OCI-LY7 (cell line): ENCODE measurements around the gene COL5A1.

Source experiments
- EZH2phosphoT487 ChIP-seq: fragments of 200-600 bp; sonication (generic); IDR thresholded peaks from 2 replicates; pipeline ENCODE4 v1.6.1; 2018; ENCODE audit warnings: low read depth, borderline replicate concordance, mild to moderate bottlenecking, mixed run types, antibody characterized with exemption, low read length, moderate library complexity, mixed read lengths
- TF ChIP-seq, protein P1 (sequence below): fragments of 200-600 bp; sonication (generic); conservative IDR thresholded peaks from 2 replicates; pipeline ENCODE4 v1.5.1; 2014; ENCODE audit warnings: mild to moderate bottlenecking, antibody characterized with exemption, low read length, moderate library complexity, mixed read lengths

DNA sequence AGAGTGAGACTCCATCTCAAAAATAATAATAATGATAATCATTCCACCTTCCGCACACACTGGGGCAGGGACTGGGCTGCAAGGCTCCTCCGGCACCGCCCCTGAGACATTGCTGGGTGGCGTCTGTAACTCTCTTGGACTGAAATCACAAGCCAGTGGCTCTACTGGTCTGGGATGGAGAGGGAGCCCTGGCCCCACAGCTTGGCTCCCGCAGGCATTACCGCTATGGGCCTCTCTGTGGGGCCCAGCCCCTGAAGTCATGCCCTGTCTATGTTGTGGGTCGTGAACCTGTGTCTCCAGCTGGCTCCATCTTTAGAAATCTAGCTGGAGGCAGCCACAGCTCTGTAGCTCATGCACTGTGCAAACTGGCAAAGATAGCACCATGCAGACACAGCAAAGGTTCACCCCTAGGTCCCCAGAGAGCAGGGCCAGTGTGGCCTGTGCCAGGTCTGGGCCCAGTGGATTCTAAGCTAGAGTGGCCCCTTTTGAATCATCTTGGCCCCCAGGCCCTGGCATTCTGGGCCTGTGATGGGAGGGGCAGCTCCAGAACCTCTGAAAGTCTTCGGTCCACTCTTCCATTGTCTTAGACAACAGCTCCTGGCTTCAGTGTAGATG lies 36.1 kb upstream of the COL5A1 start:
- TF ChIP-seq, protein P1, sequence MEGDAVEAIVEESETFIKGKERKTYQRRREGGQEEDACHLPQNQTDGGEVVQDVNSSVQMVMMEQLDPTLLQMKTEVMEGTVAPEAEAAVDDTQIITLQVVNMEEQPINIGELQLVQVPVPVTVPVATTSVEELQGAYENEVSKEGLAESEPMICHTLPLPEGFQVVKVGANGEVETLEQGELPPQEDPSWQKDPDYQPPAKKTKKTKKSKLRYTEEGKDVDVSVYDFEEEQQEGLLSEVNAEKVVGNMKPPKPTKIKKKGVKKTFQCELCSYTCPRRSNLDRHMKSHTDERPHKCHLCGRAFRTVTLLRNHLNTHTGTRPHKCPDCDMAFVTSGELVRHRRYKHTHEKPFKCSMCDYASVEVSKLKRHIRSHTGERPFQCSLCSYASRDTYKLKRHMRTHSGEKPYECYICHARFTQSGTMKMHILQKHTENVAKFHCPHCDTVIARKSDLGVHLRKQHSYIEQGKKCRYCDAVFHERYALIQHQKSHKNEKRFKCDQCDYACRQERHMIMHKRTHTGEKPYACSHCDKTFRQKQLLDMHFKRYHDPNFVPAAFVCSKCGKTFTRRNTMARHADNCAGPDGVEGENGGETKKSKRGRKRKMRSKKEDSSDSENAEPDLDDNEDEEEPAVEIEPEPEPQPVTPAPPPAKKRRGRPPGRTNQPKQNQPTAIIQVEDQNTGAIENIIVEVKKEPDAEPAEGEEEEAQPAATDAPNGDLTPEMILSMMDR = no peak
- TF ChIP-seq EZH2phosphoT487 = no peak
